Spinal cord (tissue), 10 donors: ENCODE data around the gene AUP1. TPM values are rescaled to one million over a fixed set of nuclear protein-coding genes. Genes with fewer than 3 reads are reported as not detected.

ENCODE experiments used
- DNase-seq, 6 donors: peaks; one replicate each; pipeline versions ENCODE4 v3.0.0 to v3.0.0-alpha.2; 2013 to 2015; ENCODE audit warnings: low spot score in 6 of 6, low read depth in 4 of 6
- H3K27ac ChIP-seq: one replicate; pipeline ENCODE4 v1.5.1; 2013; ENCODE audit warnings: low read depth, low read length, control low read depth
- H3K27me3 ChIP-seq: one replicate; pipeline ENCODE4 v1.6.1; 2013; ENCODE audit warnings: low read length; ENCODE audit not compliant: control insufficient read depth, insufficient read depth
- H3K36me3 ChIP-seq: one replicate; pipeline ENCODE4 v1.6.1; 2013; ENCODE audit warnings: low read length; ENCODE audit not compliant: control insufficient read depth, insufficient read depth
- H3K4me1 ChIP-seq: one replicate; pipeline ENCODE4 v1.6.1; 2013; ENCODE audit warnings: low read length; ENCODE audit not compliant: control insufficient read depth, insufficient read depth
- H3K4me3 ChIP-seq: one replicate; pipeline ENCODE4 v1.5.1; 2013; ENCODE audit warnings: low read depth, low read length, control low read depth
- H3K9me3 ChIP-seq: one replicate; pipeline ENCODE4 v1.6.1; 2013; ENCODE audit warnings: low read length; ENCODE audit not compliant: control insufficient read depth, insufficient read depth
- WGBS: methylation state at CpG from one replicate; pipeline ENCODE4 v1.1.5; 2013; ENCODE audit warnings: missing lambda C conversion rate; ENCODE audit not compliant: insufficient coverage; 5-methylcytosine and 5-hydroxymethylcytosine counted together
- polyA plus RNA-seq, 2 donors: library from polyadenylated mRNA; unstranded; fragments of 120-200 nt; gene quantifications; one replicate each; pipeline ENCODE4 v1.2.1, GENCODE V29; 2013; ENCODE audit not compliant: insufficient read length in 2 of 2
- total RNA-seq, 2 donors: library from RNA; depleted of rRNA in 1 of 2; stranded (reverse); fragments of 120-200 nt in 1 of 2; fragments of >200 nt in 1 of 2; gene quantifications; one replicate each; pipeline versions ENCODE4 v1.2.3 to v1.2.4, GENCODE V29; 2013 to 2014
- donor health status: healthy.

AUP1 gene
- total and polyA plus RNA-seq, 4 donors = 62.6 to 131 (median 104) TPM

- Histone ChIP-seq H3K4me1 (peaks cover 28% of the 10 kb centered on the region), H3K9me3 (no peaks in the 10 kb centered on the region), H3K36me3 (peaks cover 51% of the 10 kb centered on the region), H3K27me3 (no peaks in the 10 kb centered on the region), H3K4me3 (peak overlapping the region; percentile 91), H3K27ac (peak overlapping the region; percentile 86)
- DNase-seq = peak in 1 of 6 donors; percentile 25
- WGBS = under 1% methylated on average over 22 of the region's 29 CpGs
Observed at GRCh38 chr2:74528600-74529356, 728 bp downstream of the AUP1 start.

- Histone ChIP-seq H3K36me3 (peaks cover 42% of the 10 kb centered on the region), H3K27me3 (no peaks in the 10 kb centered on the region), H3K4me1 (peaks cover 28% of the 10 kb centered on the region), H3K9me3 (no peaks in the 10 kb centered on the region), H3K27ac (no peak overlapping the region), H3K4me3 (no peak overlapping the region)
- WGBS = 97% methylated on average over 6 of the region's 9 CpGs
- DNase-seq = no peak
Observed at GRCh38 chr2:74527741-74528140, 1.8 kb downstream of the AUP1 start.

GRCh38 chr2:74526649-74527230 is 2.8 kb downstream of the AUP1 start:
- H3K36me3 ChIP-seq = peaks cover 36% of the 10 kb centered on the region
- H3K4me3 ChIP-seq = no peak overlapping the region
- WGBS = 96% methylated on average over 4 of the region's 11 CpGs
- H3K27me3 ChIP-seq = no peaks in the 10 kb centered on the region
- no peaks in the 10 kb centered on the region for H3K9me3 ChIP-seq
- no peak overlapping the region for H3K27ac ChIP-seq
- H3K4me1 ChIP-seq = peaks cover 27% of the 10 kb centered on the region
- no peak for DNase-seq

- Histone ChIP-seq H3K36me3 (peaks cover 31% of the 10 kb centered on the region), H3K27me3 (no peaks in the 10 kb centered on the region), H3K27ac (no peak within 1 kb of the TSS), H3K9me3 (no peaks in the 10 kb centered on the region), H3K4me3 (no peak within 1 kb of the TSS), H3K4me1 (peaks cover 19% of the 10 kb centered on the region)
- 100% methylated on average over 2 of the region's 11 CpGs for WGBS
- DNase-seq = peak in 1 of 6 donors; percentile 81
Observed at GRCh38 chr2:74525717-74526648, 3.5 kb downstream of the AUP1 start, which contains the start of gene DQX1. TSS of gene DQX1 (minus strand) at chr2:74526231. CDS start at chr2:74525729, 502 bp downstream.

- peaks cover 31% of the 10 kb centered on the region for H3K36me3 ChIP-seq
- H3K27ac ChIP-seq = no peak overlapping the region
- 93% methylated on average over 10 of the region's 10 CpGs for WGBS
- H3K4me1 ChIP-seq = peaks cover 13% of the 10 kb centered on the region
- no peak for DNase-seq
- peaks cover 7% of the 10 kb centered on the region for H3K27me3 ChIP-seq
- H3K4me3 ChIP-seq = no peak overlapping the region
- H3K9me3 ChIP-seq = no peaks in the 10 kb centered on the region
Observed at GRCh38 chr2:74524955-74525716, 4.4 kb downstream of the AUP1 start.

GRCh38 chr2:74524005-74524404 is 5.5 kb downstream of the AUP1 start:
- Histone ChIP-seq H3K9me3 (no peaks in the 10 kb centered on the region), H3K36me3 (peaks cover 31% of the 10 kb centered on the region), H3K4me3 (no peak overlapping the region), H3K27ac (no peak overlapping the region), H3K4me1 (peaks cover 11% of the 10 kb centered on the region), H3K27me3 (peaks cover 18% of the 10 kb centered on the region)
- DNase-seq = no peak
- 87% methylated on average over 7 of the region's 9 CpGs for WGBS

- no peak overlapping the region for H3K4me3 ChIP-seq
- WGBS = 79% methylated on average over 3 of the region's 3 CpGs
Observed at GRCh38 chr2:74522516-74522915, 7.0 kb downstream of the AUP1 start.

GRCh38 chr2:74516650-74517049 is 12.9 kb downstream of the AUP1 start:
- peaks cover 29% of the 10 kb centered on the region for H3K4me1 ChIP-seq
- DNase-seq = no peak
- WGBS = 78% methylated on average over 11 of the region's 13 CpGs
- H3K9me3 ChIP-seq = no peaks in the 10 kb centered on the region
- peaks cover 90% of the 10 kb centered on the region for H3K27me3 ChIP-seq
- H3K4me3 ChIP-seq = no peak overlapping the region
- H3K27ac ChIP-seq = no peak overlapping the region
- H3K36me3 ChIP-seq = no peaks in the 10 kb centered on the region

More at GRCh38 chr2:74522516-74522915, 7.0 kb downstream of the AUP1 start:
- Histone ChIP-seq H3K9me3 (no peaks in the 10 kb centered on the region), H3K27me3 (peaks cover 33% of the 10 kb centered on the region), H3K27ac (no peak overlapping the region), H3K36me3 (peaks cover 20% of the 10 kb centered on the region), H3K4me1 (no peaks in the 10 kb centered on the region)
- DNase-seq = no peak
